Kidney glomerular epithelial cell (primary cell): ENCODE measurements around the gene IGF2R.

Source experiments
- DNase-seq: peaks from one replicate; lab custom pipeline; 2025; lab: John Stamatoyannopoulos, UW

IGF2R gene

DNA sequence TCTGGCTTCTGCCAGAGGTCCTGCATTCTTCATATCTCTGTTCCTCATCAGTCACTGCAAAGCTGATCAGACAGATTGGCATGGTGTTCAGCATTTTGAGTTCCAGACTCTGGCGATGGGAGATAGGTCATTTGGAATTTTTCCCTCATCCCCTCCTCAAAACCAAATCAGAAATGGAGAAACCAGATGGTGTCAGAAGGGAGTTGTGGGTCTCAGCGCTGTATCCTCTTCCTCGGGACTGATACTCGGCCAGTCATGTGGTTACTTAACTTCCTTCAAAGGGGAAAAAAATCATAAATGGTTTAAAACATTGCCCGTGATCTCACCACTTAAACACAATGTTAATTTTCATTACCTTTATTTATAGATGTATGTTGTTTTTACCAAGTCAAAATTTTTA, 75.8 kb downstream of the IGF2R start:
- no peak for DNase-seq

DNA sequence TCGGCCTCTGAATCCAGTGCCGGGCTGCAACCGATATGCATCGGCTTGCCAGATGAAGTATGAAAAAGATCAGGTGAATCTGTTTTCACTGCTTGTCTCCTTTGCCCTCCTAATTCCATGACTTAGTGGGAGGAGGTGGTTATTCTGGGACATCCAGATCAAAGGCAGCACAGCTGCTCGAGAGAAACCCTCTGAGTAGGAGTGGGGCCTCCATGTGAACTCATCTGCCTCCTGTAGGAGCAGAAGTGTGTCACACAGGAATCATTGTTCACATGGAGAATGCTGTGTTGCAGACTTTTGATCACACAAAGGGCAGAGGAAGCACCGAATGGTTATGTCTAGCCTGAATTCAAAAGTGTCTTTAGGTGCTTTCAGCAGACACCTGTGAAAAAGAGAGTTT, 79.6 kb downstream of the IGF2R start:
- DNase-seq = no peak

DNA sequence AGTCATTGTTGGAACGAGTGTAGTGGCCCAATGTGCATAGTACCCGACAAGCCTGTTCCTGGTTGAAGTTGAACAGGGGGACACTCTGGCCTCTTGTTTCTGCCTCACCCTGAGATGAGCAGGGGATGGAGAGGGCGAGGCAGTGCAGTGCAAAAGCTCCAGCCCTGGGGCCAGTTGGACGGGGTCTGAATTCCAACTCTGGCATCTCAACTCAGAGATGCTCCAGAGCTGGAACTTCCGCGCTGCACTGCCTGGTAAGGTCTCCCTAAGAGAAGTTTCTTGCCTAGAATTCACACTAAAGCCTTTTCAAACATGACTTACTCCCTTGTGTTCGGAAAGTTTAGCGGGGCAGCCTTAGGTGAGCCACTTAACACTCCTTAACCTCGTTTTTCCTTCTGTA, 80.5 kb downstream of the IGF2R start:
- DNase-seq = no peak

DNA sequence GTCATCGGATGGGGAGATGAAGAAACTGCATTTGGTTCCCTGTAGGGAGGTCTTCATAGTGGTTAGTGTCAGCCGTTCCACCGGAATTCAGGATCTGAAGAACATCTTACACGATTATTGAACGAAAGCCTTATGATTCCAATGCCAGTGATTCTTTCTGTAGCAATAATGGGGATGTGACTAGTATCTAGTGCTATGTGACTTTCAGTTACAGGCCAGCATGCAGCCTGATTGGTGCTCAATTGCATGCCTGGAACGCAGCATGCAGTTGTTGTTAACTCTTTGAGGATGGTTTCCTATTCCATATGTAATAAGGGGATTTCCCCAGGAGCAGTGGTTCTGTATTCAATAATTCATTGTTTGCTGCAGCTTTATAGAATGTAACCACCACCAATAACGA, 81.1 kb downstream of the IGF2R start:
- no peak for DNase-seq

DNA sequence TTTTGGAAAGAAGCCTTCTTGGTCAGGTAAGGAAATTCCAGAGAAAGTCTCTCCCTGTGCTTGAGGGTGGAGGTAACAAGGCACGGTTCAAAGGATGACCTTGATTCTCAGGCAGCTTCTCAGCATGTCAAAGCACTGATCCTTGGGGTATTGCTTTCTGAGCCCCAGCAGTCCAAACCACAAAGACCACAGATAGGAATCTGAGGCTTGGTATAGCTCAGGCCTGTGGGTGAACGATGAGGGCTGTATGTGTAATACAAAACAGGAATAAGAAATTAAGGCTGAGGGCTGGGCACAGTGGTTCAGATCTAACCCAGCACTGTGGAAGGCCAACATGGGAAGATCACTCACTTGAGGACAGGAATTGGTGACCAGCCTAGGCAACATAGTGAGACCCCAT, 82.5 kb downstream of the IGF2R start:
- DNase-seq = no peak

DNA sequence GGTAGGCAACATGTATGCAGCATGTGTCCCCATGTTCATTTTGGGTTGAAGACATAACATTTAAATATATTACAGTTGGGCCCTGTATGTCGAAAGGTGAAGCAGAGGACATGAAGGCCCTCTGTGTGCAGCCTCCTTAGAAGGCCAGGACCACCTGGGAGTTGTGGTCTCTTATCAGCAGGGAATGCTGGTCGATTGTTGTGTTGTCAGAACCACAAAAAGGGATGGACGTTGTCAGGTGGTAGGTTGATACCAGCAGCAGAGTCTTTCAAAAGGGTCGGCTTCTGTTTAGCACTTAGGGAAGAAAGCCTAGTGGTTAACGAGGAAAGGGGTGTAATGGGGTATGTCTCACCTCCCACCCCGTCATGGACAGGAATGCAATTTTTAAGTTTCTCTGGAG, 85.4 kb downstream of the IGF2R start:
- DNase-seq = no peak

DNA sequence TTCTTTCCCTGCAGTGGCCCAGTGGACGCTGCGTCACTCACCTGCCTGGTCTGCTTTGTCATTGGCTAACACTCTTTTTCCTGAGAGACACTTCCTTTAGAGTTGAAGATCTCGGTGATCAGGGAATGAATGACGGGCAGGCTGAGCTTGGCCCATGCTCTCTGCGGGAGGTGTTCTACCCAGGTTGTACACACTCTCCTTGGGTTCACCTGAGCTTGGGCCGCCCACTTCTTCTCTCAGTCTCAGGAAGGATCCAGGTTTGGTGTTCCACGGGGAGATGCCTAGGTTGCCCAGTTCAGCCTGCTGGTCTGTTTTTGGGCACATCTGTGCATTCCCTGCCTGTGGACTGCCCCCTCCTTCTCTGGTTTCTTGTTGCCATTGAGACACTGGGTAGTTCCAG, 86.0 kb downstream of the IGF2R start:
- no peak for DNase-seq

DNA sequence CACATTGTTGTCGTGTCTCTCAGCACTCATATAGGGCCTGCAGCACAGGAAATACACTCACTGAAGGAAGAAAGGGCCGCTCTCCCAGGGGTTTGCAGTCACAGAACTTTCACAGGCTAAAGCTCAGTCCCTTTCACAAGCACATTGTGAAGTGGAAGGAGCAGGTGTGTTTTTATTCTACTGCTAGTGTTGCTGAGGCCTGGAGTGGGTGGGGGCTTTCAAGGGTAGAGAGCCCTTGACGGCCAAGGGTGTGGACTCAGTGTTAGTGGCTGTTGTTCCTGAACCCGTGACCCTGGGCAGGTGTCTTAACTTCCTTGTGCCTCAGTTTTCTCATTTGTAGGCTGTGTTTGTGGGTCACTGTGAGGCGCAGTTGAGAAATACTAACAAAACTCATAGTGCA, 86.5 kb downstream of the IGF2R start:
- DNase-seq = no peak

DNA sequence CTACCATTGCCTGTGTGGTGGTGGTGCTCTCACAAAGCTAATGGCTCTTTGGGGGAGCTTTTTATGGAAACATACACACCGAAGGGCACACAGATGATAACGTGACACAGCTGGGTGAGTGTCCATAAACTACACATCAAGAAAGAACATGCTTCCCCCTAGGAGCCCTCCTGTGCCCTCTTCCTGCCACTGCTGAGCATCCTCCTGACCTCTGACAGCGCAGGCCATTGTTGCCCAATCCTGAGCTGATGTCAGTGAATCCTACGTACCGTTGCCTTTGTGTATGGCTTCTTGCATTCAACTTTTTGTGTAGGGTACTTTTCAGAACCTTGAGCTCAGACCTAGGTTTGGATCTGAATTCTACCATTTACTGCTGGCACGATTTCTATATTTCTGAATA, 86.9 kb downstream of the IGF2R start:
- DNase-seq = no peak

DNA sequence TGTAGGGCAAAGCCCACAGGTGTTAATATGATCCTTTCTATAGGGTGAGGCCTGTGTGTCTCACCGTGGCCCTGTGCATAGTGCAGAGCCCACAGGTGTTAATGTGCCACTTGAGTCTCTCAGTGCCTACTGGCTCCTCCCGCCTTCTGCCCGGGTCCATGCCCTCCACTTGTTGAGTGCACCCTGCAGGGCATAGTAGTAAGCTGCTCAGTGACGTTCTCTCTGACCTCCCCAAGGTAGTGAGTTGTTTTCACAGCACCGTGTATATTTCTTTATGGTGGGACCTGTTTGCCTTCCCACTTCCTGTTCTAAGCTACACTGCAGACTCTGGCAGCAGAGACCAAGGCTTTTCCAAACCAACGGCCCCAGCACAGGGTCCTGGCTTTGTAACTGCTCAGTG, 88.2 kb downstream of the IGF2R start:
- no peak for DNase-seq

DNA sequence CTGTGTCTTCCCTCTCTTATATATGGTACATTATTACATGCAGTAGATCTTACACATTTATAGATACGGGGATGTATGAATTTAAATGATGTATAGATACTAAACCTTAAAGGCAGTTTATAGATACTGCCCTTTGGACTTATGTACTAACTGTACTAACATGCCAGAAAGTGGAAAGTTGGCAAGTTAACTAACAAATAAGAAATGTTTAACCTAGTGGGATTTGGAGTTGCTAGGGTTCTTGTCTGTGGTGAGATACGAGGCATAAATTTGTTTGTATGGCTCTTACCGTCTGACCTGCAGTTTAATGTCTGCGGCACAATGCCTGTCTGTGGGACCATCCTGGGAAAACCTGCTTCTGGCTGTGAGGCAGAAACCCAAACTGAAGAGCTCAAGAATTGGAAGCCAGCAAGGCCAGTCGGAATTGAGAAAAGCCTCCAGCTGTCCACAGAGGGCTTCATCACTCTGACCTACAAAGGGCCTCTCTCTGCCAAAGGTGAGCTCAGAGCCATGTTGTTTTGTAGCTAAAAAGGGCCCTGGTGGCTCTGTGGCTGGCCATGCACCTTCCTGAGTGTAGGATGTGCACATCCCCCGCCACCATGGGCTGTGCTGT, 89.8 kb downstream of the IGF2R start:
- DNase-seq = no peak

DNA sequence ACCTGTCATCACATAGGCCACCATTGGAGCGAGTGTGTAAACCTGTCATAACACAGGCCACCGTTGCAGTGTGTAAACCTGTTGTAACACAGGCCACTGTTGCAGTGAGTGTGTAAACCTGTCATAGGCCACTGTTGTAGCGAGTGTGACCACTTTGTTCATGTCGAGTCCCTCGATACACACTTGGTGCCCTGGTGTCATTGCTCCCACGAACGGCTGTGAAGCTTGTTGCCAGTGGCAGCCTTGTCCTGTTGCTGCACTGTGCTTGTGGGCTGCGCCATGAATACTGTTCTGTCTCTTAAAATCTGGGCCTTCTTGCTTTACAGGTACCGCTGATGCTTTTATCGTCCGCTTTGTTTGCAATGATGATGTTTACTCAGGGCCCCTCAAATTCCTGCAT, 91.3 kb downstream of the IGF2R start:
- DNase-seq = no peak

DNA sequence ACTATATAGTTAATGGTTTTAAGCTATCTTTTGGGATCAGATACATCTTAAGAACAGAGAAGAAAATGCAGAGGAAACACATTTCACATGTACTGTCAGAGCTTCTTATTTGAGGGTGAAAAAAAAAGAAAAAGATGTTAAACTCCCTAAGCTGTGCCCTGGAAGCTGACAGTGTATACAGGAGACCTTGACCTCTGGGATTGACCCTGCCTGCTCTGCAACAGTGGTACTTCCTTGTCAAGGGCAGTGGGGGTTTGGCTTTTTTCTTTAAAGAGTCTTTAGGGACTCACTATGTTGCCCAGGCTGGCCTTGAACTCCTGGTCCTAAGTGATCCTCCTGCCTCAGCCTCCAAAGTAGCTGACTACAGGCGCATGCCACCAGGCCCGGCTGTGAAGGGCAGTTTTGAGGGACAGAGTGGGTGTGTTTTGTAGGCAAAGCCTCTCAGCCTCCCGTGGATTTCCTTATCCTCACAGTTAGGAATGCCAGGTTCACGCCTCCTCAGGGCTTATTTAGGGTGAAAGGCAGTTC, 92.1 kb downstream of the IGF2R start:
- DNase-seq = no peak

DNA sequence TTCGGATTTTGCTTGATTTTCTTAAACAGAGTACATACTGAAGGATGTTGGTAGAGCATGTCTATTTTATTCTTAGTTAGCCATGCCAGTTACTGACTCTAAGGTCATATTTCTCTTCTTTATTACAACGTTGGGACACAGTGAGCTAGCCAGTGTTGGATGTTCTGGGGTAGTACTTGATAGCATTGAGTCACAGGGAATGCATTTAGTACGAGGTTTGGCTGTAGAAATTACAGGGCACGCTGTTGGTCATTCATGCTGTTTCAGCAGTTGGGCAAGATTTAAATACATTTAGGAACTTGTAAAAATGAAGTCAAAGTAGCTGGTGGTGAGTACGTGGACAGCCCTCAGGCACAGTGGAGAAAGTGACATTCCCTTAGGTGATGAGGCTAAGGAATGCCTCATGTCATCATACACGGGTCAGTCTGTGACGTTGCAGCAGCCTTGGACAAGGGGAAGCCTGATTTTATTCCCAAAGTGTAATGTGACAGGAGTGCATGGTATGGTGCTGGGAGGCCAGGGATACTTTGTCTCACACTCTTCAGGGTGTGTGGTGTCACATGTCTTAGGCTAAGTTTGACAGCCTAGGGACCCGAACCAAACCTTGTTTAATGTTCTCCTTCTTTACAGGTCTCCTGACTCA, 95.0 kb downstream of the IGF2R start:
- DNase-seq = no peak

DNA sequence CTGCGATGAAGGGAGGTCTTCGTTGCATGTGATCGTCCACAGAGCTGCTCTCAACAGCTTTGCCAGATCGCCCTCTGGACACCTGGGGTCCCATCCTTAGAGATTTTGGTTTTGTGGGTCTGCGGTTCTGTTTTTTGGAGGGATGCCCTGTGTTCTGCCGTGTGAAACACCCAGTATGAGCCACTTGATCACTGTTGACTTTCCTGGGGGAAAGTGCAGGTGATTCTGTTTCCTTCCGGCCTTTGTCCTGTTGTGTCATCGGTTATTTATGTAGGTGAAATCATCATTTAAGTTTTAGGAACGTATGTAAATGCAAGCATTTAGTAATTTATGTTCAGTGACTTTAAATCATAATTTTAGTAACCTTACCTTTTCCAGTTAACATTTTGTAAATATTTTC, 96.3 kb downstream of the IGF2R start:
- DNase-seq = no peak

DNA sequence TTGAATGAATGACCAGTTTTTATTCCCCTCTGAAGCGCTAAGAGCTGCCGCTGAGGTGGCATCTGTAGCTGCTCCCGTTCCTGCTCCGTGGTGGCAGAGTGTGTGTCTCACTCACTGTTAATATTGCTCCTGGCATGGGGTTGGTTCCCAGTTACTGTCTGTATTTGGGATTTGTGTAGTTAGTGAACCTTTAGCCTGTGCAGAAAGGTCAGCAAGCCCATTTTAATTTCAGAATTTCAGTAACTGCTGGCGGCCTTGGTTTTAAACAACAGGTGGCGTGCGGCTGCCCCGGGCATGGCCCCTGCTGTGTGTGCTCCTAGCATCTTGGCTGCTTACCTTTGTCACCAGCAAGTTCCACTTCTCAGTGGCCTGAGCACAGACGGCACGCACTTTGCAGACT, 98.7 kb downstream of the IGF2R start:
- DNase-seq = no peak

DNA sequence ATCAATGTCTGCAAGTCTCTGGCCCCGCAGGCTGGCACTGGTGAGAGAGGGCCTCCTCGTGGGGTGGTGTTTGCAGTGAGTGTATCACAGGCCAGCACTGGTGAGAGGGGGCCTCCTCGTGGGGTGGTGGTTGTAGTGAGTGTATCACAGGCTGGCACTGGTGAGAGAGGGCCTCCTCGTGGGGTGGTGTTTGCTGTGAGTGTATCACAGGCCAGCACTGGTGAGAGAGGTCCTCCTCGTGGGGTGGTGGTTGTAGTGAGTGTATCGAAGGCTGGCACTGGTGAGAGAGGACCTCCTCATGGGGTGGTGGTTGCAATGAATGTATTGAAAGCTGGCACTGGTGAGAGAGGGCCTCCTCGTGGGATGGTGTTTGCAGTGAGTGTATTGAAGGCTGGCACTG, 99.5 kb downstream of the IGF2R start:
- no peak for DNase-seq

DNA sequence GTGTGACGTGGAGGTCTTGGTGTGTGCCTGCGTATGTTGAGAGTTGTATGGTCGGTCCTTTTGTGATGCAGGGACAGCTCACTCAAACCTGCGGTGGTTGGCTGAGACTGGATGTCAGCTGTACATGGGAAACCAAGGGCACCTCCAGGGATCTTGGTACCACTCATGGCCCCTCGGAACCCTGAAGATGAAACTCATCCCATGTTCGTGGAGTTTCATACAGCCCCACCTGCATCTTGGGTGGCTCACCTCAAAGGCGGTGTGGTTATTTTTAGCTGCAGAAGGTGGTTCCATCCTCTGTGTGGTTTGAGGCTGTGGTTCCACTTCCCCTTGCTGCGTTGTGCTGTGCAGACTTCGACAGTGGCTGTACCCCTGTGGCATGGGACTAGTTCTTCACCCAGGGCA, 100.2 kb downstream of the IGF2R start:
- DNase-seq = no peak

DNA sequence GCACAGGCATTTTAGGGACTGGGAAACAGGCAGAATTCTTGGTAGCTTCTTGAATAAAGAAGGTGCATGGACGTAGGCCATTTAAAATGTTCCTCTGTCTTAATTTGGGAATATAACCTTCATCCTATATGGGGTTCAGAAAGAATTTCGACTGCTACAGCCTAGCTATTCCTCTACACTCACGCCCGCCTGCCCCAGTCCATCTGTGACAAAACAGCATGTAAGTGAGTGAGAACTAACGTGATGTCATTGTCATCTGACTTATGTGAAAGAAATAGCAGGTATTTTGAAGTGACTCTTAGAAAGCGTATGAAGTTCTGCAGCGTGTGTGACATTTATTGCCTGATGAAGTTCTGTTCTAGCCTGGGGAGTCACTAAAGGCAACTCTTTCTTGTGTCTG, 100.6 kb downstream of the IGF2R start:
- no peak for DNase-seq

DNA sequence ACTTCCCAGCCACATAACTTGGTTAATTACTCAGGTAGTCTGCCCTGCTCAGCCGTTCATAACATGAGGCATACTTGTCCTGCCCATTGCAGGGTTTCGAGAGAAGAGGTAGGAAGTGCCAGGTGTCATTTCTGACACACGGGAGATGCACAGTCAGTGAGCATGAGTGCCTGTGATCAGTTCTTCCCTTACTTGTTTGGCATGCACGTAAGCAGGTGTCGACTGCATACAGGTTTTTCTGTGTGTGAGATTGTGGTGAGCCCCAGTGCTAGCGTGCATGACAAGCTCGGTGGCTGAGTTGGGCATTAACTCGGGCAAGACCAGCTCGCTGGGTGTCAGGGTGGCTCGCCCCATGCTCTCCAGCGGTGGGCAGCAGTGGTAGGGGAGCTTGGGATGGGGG, 101.5 kb downstream of the IGF2R start:
- DNase-seq = no peak

DNA sequence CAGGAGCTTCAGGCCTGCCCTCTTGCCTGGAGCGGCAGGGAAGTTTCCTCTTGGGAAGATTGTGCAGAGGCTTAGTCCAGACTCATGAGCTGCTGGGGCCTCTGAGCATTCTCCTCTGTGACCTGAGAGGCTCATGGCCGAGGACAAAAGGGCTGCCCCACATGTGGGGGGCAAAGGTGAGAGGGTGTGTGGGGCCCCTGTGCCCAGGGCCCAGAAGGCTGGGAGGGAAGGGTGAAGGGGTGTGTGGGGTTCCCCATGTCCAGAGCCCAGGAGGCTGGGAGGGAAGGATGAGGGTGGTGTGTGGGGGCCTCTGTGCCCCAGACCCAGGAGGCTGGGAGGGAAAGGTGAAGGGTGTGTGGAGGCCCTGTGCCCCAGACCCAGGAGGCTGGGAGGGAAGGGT, 101.9 kb downstream of the IGF2R start:
- DNase-seq = no peak

DNA sequence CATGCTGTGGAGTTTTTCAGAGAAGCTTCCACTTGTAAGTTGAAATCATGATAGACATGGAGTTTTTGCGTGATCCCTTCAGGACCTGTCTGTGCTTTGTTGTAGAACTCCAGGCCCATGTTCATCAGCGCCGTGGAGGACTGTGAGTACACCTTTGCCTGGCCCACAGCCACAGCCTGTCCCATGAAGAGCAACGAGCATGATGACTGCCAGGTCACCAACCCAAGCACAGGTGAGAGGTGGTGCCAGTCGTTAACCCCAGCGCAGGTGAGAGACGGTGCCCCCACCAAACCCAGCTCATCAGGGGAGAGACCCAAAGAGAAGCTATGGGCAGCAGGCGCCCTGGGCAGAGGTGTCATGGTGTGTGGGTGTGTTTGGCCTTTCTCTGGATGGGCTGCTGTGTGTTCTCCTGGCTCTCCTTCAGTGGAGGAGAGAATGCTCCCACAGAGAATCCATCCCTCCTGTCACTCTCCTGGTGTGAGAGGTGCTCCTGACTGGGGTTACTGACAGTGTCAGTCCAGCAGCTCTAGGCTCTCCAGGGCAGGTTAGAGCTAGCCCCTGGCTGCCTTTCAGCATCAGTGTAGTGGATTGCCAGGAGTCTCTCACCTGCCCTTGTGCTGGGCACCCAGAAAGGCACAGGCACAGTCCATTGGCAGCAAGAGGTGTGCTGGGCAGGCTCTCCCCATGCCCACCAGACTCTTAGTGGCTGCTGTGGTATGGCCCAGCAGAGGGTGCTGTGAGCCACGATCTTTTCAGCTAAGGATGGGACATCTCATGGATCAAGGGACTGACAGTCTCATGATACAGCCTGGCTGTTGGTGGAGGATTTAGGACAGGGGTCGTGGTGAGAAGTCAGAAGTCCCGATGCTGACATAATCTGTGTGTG, 103.2 kb downstream of the IGF2R start:
- DNase-seq = no peak

DNA sequence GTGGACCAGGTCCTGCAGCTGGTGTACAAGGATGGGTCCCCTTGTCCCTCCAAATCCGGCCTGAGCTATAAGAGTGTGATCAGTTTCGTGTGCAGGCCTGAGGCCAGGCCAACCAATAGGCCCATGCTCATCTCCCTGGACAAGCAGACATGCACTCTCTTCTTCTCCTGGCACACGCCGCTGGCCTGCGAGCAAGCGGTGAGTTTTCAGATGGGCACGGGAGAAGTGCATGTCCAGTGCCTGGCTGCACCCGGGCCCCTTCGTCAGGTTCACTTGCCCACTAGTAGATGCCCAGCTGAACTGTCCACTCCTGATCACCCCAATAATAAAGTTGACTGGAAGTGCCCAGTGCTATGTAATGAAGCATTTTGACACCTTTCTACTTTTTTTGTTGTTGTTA, 104.4 kb downstream of the IGF2R start:
- DNase-seq = no peak
